Hepatocyte (in vitro differentiated cells): Measurements from ENCODE around the gene ZNF772. TPM values are rescaled to one million over a fixed set of nuclear protein-coding genes. Genes with fewer than 3 reads are reported as not detected.

Source experiments
- DNase-seq: peaks from one replicate; pipeline ENCODE4 v3.0.0-alpha.2; 2016; ENCODE audit warnings: low spot score
- H2AFZ ChIP-seq: fragments of 200-600 bp; sonication (generic); 2 replicates; pipeline ENCODE4 v1.6.0; 2016; ENCODE audit warnings: antibody characterized with exemption, mild to moderate bottlenecking
- H3K27ac ChIP-seq: fragments of 200-600 bp; sonication (generic); 2 replicates; pipeline ENCODE4 v1.5.1; 2016; ENCODE audit warnings: mild to moderate bottlenecking
- H3K27me3 ChIP-seq: fragments of 200-600 bp; sonication (generic); 2 replicates; pipeline ENCODE4 v1.6.1; 2016
- H3K36me3 ChIP-seq: fragments of 200-600 bp; sonication (generic); replicated peaks from 2 replicates; pipeline ENCODE4 v1.5.1; 2016; ENCODE audit warnings: low read depth; ENCODE audit not compliant: insufficient read depth
- H3K4me1 ChIP-seq: fragments of 200-600 bp; sonication (generic); 2 replicates; pipeline ENCODE4 v1.5.1; 2016; ENCODE audit warnings: mild to moderate bottlenecking, moderate library complexity; ENCODE audit not compliant: insufficient read depth
- H3K4me2 ChIP-seq: fragments of 200-600 bp; sonication (generic); 2 replicates; pipeline ENCODE4 v1.6.0; 2016
- H3K4me3 ChIP-seq: fragments of 200-600 bp; sonication (generic); 2 replicates; pipeline ENCODE4 v1.5.1; 2016; ENCODE audit warnings: mild to moderate bottlenecking
- H3K79me2 ChIP-seq: fragments of 200-600 bp; sonication (generic); 2 replicates; pipeline ENCODE4 v1.6.0; 2017; ENCODE audit warnings: mild to moderate bottlenecking
- H3K9me2 ChIP-seq: fragments of 200-600 bp; sonication (generic); replicated peaks from 2 replicates; pipeline ENCODE4 v1.6.0; 2017; ENCODE audit warnings: mild to moderate bottlenecking; ENCODE audit not compliant: insufficient read depth
- H3K9me3 ChIP-seq: fragments of 200-600 bp; sonication (generic); 2 replicates; pipeline ENCODE4 v1.5.1; 2016; ENCODE audit warnings: low read depth, mild to moderate bottlenecking
- H4K20me1 ChIP-seq: fragments of 200-600 bp; sonication (generic); 2 replicates; pipeline ENCODE4 v1.6.0; 2016; ENCODE audit warnings: mild to moderate bottlenecking; ENCODE audit not compliant: insufficient read depth, poor library complexity, severe bottlenecking
- EZH2 ChIP-seq: fragments of 200-600 bp; sonication (generic); IDR thresholded peaks from 2 replicates; pipeline ENCODE4 v1.6.1; 2016; ENCODE audit warnings: antibody characterized with exemption, mild to moderate bottlenecking, borderline replicate concordance
- EZH2phosphoT487 ChIP-seq: fragments of 200-600 bp; sonication (generic); IDR thresholded peaks from one replicate; pipeline ENCODE4 v1.6.1; 2018; ENCODE audit warnings: antibody characterized with exemption, mild to moderate bottlenecking, low read depth, moderate library complexity; ENCODE audit not compliant: unreplicated experiment, severe bottlenecking
- WGBS: methylation state at CpG from one replicate; pipeline ENCODE4 v1.1.6; 2016; ENCODE audit warnings: low lambda C conversion rate; ENCODE audit errors: missing lambda C conversion rate; 5-methylcytosine and 5-hydroxymethylcytosine counted together
- polyA plus RNA-seq: library from polyadenylated mRNA; unstranded; fragments of >200 nt; fragmentation: Nextera tagmentation; extraction: Ambion mirVana; gene quantifications from 2 replicates; pipeline ENCODE4 v1.2.1, GENCODE V29; 2016
- small RNA-seq: library from RNA; depleted of rRNA; stranded (forward); fragments of <200 nt; gene quantifications from one replicate; pipeline ENCODE3, GENCODE V24; 2014
- total RNA-seq: library from RNA; depleted of rRNA; stranded (reverse); fragments of >200 nt; gene quantifications from 2 replicates; pipeline ENCODE4 v1.2.3, GENCODE V29; 2014
- TF ChIP-seq, protein P1 (sequence below): fragments of 200-600 bp; sonication (generic); IDR thresholded peaks from 2 replicates; pipeline ENCODE4 v1.5.1; 2016; ENCODE audit warnings: antibody characterized with exemption, mild to moderate bottlenecking; ENCODE audit not compliant: poor library complexity

The ZNF772 gene
- total and polyA plus RNA-seq, 2 experiments from 2014 or later = 2.6 to 18.5 TPM

DNA sequence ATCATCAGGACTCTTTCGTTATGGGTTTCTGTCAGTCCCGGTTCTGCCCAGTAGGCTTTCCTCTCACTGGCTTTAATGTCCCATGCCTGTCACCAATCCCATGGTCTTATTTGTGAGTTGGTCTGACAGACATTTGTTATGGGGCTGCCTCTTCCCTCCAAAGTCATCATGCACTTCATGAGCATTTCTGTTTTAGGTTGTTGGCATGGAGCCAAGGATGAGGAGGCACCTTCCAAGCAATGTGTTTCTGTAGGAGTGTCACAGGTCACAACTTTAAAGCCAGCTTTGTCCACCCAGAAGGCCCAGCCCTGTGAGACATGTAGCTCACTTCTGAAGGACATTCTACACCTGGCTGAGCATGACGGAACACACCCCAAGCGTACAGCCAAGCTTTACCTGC is 57.9 kb downstream of the ZNF772 start:
- Histone ChIP-seq H3K27ac (no peak overlapping the region), H3K4me1 (no peaks in the 10 kb centered on the region), H3K27me3 (no peaks in the 10 kb centered on the region), H3K36me3 (peaks cover 6% of the 10 kb centered on the region), H3K79me2 (peaks cover 6% of the 10 kb centered on the region), H4K20me1 (no peaks in the 10 kb centered on the region), H2AFZ (no peak overlapping the region), H3K4me3 (no peak overlapping the region), H3K9me3 (no peaks in the 10 kb centered on the region), H3K9me2 (no peaks in the 10 kb centered on the region), H3K4me2 (no peak overlapping the region)
- WGBS = 100% methylated on average over 4 of the region's 4 CpGs
- TF ChIP-seq EZH2 (no peak), EZH2phosphoT487 (no peak)
- TF ChIP-seq, protein P1, sequence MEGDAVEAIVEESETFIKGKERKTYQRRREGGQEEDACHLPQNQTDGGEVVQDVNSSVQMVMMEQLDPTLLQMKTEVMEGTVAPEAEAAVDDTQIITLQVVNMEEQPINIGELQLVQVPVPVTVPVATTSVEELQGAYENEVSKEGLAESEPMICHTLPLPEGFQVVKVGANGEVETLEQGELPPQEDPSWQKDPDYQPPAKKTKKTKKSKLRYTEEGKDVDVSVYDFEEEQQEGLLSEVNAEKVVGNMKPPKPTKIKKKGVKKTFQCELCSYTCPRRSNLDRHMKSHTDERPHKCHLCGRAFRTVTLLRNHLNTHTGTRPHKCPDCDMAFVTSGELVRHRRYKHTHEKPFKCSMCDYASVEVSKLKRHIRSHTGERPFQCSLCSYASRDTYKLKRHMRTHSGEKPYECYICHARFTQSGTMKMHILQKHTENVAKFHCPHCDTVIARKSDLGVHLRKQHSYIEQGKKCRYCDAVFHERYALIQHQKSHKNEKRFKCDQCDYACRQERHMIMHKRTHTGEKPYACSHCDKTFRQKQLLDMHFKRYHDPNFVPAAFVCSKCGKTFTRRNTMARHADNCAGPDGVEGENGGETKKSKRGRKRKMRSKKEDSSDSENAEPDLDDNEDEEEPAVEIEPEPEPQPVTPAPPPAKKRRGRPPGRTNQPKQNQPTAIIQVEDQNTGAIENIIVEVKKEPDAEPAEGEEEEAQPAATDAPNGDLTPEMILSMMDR = no peak
- no peak for DNase-seq

Small RNA genes lying within 50 kb of the gene (small RNA-seq; reads per million reads assigned to genes)
- gene VN1R107P = not detected

Other genes with a start within 250 kb of the ZNF772 start
- 0.27 and 1.0 TPM in 2 replicates for gene AURKC, start 246.5 kb downstream of the ZNF772 start, total RNA-seq
- gene AURKC, start 246.5 kb downstream of the ZNF772 start, polyA plus RNA-seq = 0.25 and 0.88 TPM in 2 replicates
- 12.3 and 13.9 TPM in 2 replicates for gene ZNF805, start 236.9 kb downstream of the ZNF772 start, total RNA-seq
- gene ZNF805, start 236.9 kb downstream of the ZNF772 start, polyA plus RNA-seq = 1.5 and 1.9 TPM in 2 replicates
- 63.7 and 77.4 TPM in 2 replicates for gene ZNF460, start 197.1 kb downstream of the ZNF772 start, total RNA-seq
- 5.9 and 6.2 TPM in 2 replicates for gene ZNF460, start 197.1 kb downstream of the ZNF772 start, polyA plus RNA-seq
- 6.7 and 6.9 TPM in 2 replicates for gene ZNF543, start 157.1 kb downstream of the ZNF772 start, total RNA-seq
- 0.61 and 2.6 TPM in 2 replicates for gene ZNF543, start 157.1 kb downstream of the ZNF772 start, polyA plus RNA-seq
- 6.9 and 7.5 TPM in 2 replicates for gene ZNF304, start 126.3 kb downstream of the ZNF772 start, total RNA-seq
- 2.0 and 3.0 TPM in 2 replicates for gene ZNF304, start 126.3 kb downstream of the ZNF772 start, polyA plus RNA-seq
- gene TRAPPC2B, start 114.0 kb downstream of the ZNF772 start, total RNA-seq = 19.8 and 27.8 TPM in 2 replicates
- gene TRAPPC2B, start 114.0 kb downstream of the ZNF772 start, polyA plus RNA-seq = 39.0 and 50.7 TPM in 2 replicates
- 1.6 and 5.2 TPM in 2 replicates for gene ZNF547, start 114.0 kb downstream of the ZNF772 start, total RNA-seq
- gene ZNF547, start 114.0 kb downstream of the ZNF772 start, polyA plus RNA-seq = 0.72 and 1.8 TPM in 2 replicates
- gene ZNF548, start 87.7 kb downstream of the ZNF772 start, total RNA-seq = 17.6 and 26.3 TPM in 2 replicates
- 8.1 and 9.3 TPM in 2 replicates for gene ZNF548, start 87.7 kb downstream of the ZNF772 start, polyA plus RNA-seq
- gene ZNF17, start 66.4 kb downstream of the ZNF772 start, total RNA-seq = 6.9 and 7.2 TPM in 2 replicates
- 1.4 and 2.3 TPM in 2 replicates for gene ZNF17, start 66.4 kb downstream of the ZNF772 start, polyA plus RNA-seq
- gene ZNF749, start 42.2 kb downstream of the ZNF772 start, total RNA-seq = 10.4 and 10.5 TPM in 2 replicates
- 3.0 and 7.1 TPM in 2 replicates for gene ZNF749, start 42.2 kb downstream of the ZNF772 start, polyA plus RNA-seq
- gene VN1R1, start 20.4 kb downstream of the ZNF772 start, total RNA-seq = 1.6 and 2.2 TPM in 2 replicates
- 0.65 and 0.83 TPM in 2 replicates for gene VN1R1, start 20.4 kb downstream of the ZNF772 start, polyA plus RNA-seq
- gene ZNF419, start 10.2 kb upstream of the ZNF772 start, total RNA-seq = 9.4 and 11.4 TPM in 2 replicates
- gene ZNF419, start 10.2 kb upstream of the ZNF772 start, polyA plus RNA-seq = 9.3 and 9.4 TPM in 2 replicates
- gene ZNF773, start 22.4 kb upstream of the ZNF772 start, total RNA-seq = 6.9 and 8.0 TPM in 2 replicates
- gene ZNF773, start 22.4 kb upstream of the ZNF772 start, polyA plus RNA-seq = 5.0 and 6.6 TPM in 2 replicates
- 4.3 and 6.4 TPM in 2 replicates for gene ZNF549, start 49.8 kb upstream of the ZNF772 start, total RNA-seq
- gene ZNF549, start 49.8 kb upstream of the ZNF772 start, polyA plus RNA-seq = 3.2 and 3.5 TPM in 2 replicates
- 5.7 and 5.9 TPM in 2 replicates for gene ZNF550, start 82.3 kb upstream of the ZNF772 start, total RNA-seq
- gene ZNF550, start 82.3 kb upstream of the ZNF772 start, polyA plus RNA-seq = 5.2 and 6.2 TPM in 2 replicates
- 4.7 and 5.8 TPM in 2 replicates for gene ZNF416, start 101.3 kb upstream of the ZNF772 start, total RNA-seq
- gene ZNF416, start 101.3 kb upstream of the ZNF772 start, polyA plus RNA-seq = 1.9 and 2.5 TPM in 2 replicates
- gene ZIK1, start 106.6 kb upstream of the ZNF772 start, total RNA-seq = 5.1 and 7.1 TPM in 2 replicates
- gene ZIK1, start 106.6 kb upstream of the ZNF772 start, polyA plus RNA-seq = 3.3 and 3.8 TPM in 2 replicates
- gene ZNF530, start 122.3 kb upstream of the ZNF772 start, total RNA-seq = 1.3 and 1.8 TPM in 2 replicates
- 1.3 and 2.8 TPM in 2 replicates for gene ZNF530, start 122.3 kb upstream of the ZNF772 start, polyA plus RNA-seq
- gene ZNF134, start 136.7 kb upstream of the ZNF772 start, total RNA-seq = 11.7 and 24.3 TPM in 2 replicates
- 9.7 and 10.7 TPM in 2 replicates for gene ZNF134, start 136.7 kb upstream of the ZNF772 start, polyA plus RNA-seq
- 9.5 and 17.2 TPM in 2 replicates for gene ZNF211, start 155.6 kb upstream of the ZNF772 start, total RNA-seq
- 11.9 and 12.2 TPM in 2 replicates for gene ZNF211, start 155.6 kb upstream of the ZNF772 start, polyA plus RNA-seq
- 0.12 TPM in 1 of 2 replicates, not detected in the other for gene ZSCAN4, start 191.4 kb upstream of the ZNF772 start, total RNA-seq
- gene ZSCAN4, start 191.4 kb upstream of the ZNF772 start, polyA plus RNA-seq = not detected in 2 replicates
- gene ZNF551, start 204.4 kb upstream of the ZNF772 start, total RNA-seq = 11.6 and 13.2 TPM in 2 replicates
- gene ZNF551, start 204.4 kb upstream of the ZNF772 start, polyA plus RNA-seq = 2.0 and 2.2 TPM in 2 replicates
- 10.7 and 11.1 TPM in 2 replicates for gene ZNF154, start 231.6 kb upstream of the ZNF772 start, total RNA-seq
- 3.5 and 5.6 TPM in 2 replicates for gene ZNF154, start 231.6 kb upstream of the ZNF772 start, polyA plus RNA-seq